HG03378 (cell line): ENCODE measurements around the gene ADARB2.
"Not testable (repeated sequence)": the region's sequence is repeated elsewhere in the genome, so short reads cannot be mapped to it uniquely, and the experiment has no call there.

Experiments
- ATAC-seq: cut with Tn5 transposase; IDR thresholded peaks from one replicate; pipeline ENCODE4 v1.9.1; 2021; ENCODE audit warnings: mild to moderate bottlenecking, moderate library complexity; ENCODE audit not compliant: unreplicated experiment

Gene ADARB2

GRCh38 chr10:1274111-1274661 is 463.1 kb downstream of the ADARB2 start:
- ATAC-seq, result no peak

DNA sequence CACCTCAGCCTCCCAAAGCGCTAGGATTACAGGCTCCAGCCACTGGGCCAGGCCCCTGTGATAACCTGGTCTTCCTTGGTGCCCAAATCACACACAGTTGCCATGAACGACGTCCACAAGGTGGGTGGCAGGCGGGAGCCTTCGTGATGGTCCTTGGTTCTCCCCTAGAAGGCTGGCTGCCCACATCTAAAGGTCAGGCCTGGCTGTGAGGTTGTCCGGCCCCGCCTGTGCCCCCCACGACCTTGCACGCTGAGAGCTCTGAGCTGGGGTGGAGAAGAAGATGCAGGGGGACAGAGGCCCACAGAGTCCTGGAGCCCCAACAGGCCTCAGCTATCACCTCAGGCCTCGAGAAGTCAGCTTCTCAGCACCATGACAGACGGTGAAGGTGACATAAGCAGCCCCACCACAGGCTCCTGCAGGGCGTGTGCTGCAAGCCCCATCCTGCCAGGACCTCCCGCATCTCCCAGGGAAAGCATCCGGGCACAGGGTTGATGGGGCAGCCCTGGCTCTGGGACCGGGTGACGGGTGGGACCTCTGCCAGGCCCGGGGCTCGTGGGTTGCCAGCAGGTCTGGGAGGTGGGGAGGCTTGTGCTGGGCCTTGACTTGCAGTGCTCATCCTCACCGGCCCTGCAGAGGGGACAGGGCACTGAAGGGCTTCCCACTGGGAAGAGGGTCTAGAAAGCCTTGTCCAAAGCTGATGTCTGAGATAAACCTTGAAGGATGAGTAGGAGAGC is 463.8 kb downstream of the ADARB2 start:
- no peak for ATAC-seq

DNA sequence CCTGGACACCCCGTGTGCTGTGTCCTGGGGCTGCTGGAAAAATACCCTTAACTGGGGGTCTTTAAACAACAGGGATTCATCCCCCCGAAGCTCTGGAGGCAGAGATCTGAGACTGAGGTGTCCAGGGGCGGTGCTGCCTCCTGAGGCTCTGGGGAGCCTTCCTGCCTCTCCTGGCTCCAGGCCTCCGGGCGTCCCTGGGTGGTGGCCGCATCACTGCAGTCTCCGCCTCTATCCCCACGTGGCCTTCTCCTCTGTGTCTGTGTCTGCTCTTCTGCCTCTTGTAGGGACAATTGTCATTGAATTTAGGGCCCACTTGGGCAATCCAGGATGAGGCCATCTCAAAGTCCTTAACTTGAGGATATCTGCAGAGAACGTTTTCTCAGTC is 464.6 kb downstream of the ADARB2 start:
- no peak for ATAC-seq

- no peak for ATAC-seq
These were observed 465.1 kb downstream of the ADARB2 start for GRCh38 chr10:1272079-1272776.

GRCh38 chr10:1270906-1271305 is 466.4 kb downstream of the ADARB2 start:
- ATAC-seq, result no peak

DNA sequence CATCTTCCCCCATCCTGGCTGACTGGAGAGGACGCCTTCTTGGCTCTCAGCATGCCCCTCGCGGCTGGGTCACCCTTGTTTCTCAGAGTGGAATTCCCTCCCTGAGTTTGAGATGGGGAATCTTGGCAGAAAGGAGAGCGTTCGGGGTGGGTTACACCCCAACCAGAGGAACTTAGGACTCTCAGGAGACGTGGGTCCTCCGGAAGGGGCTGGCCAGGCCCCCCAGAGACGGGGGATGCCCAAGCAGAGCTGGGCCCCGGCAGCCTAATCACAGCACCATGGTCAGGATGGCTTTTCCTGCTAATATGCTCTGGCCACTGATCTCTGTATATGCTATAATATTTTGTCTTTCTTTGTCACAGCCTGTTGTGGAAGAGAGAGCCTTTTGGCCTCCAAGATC is 466.8 kb downstream of the ADARB2 start:
- ATAC-seq, result no peak

- ATAC-seq, result no peak
These were observed 468.5 kb downstream of the ADARB2 start for GRCh38 chr10:1268831-1269230.

DNA sequence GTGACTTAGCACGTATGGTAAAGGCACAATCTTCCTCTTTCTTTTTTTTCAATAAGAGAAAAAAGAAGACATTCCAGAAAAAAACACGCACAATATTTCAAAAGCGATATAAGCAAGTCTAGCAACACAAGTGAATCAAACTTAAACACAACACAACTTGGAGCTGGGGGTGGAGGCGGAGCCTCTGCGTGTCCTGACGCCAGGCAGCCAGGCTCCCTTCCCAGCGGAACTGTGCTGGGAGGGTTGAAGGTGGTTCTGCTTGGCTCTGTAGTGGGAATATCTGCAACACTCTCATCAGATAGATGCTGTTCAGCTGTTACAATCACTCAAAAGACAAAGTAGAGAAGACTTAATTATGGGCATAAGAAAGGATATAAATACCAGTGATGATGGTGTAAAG is 469.8 kb downstream of the ADARB2 start:
- no peak for ATAC-seq

DNA sequence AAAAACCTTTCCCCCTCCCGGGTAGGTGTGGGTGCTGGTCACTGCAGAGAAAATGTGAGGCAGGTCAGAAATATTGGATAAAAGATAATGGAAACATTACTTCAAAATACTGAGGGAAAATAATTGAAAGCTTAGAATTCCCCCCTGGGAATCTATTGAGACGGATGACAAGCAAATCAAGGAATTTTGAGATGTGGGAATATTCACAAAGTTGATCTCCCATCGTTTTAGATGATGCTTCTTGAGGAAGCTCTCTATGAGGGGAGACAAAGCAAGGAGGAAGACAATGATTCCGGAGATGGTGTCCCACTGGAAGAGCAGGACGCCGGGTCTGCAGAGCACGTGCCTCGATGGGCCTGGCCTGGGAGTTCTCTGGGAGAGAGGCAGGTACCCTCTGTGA is 470.2 kb downstream of the ADARB2 start:
- ATAC-seq, result no peak

DNA sequence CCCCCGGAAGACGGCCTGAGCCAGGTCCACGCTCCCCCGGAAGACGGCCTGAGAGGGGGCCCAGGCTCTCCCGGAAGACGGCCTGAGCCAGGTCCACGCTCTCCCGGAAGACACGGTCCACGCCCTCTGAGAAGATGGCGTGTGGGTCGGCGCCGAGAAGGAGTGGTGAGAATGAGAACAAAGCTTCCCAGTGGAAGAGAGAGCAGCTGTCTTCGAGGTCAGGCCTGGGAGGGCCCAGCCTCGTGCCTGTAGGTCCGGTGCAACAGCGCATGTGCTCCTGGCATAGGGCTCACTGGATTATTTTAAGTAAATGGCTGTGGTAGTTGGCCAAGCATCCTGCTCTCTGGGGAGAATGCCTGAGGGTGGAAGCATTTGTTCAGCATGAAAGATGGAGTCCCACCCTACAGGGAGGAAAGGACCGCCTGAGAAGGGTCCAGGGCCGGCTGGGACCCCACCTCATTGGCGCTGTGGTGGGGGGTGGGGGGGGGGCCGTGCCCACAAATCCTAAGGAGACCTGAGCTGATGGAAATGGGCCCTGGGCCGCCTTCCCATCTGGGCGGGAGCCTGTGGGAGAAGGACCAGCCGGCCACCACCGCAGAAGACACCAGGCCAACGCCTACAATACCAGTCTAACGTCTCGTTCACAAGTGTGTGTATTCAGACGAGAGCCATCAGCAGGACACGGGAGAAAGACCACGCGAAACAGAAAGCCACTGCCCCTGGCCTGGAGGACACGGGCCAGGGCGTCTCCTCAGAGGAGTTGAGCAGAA is 471.1 kb downstream of the ADARB2 start:
- no peak for ATAC-seq

GRCh38 chr10:1264001-1264400 is 473.3 kb downstream of the ADARB2 start:
- no peak for ATAC-seq

DNA sequence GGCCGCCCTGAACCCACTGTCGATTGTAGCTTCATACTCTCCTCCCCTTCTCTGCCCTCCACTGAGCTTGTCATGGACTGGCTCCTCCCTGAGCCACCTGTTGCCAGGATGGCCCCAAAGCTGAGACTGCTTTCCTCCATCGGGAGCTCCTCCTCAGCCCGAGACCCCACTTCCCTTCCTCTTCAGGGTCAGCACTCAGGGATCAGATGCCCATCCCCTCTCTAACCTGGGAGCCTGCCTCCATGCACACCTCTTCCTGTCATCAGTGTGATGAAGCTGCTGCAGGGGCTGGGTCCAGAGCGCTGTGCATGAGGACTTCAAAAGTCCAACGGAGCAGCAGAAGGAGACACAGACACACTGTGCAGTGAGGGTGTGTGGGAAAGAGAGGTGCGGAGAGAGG is 480.1 kb downstream of the ADARB2 start:
- no peak for ATAC-seq

- ATAC-seq, result no peak
These were observed 480.9 kb downstream of the ADARB2 start for GRCh38 chr10:1256432-1256725.

DNA sequence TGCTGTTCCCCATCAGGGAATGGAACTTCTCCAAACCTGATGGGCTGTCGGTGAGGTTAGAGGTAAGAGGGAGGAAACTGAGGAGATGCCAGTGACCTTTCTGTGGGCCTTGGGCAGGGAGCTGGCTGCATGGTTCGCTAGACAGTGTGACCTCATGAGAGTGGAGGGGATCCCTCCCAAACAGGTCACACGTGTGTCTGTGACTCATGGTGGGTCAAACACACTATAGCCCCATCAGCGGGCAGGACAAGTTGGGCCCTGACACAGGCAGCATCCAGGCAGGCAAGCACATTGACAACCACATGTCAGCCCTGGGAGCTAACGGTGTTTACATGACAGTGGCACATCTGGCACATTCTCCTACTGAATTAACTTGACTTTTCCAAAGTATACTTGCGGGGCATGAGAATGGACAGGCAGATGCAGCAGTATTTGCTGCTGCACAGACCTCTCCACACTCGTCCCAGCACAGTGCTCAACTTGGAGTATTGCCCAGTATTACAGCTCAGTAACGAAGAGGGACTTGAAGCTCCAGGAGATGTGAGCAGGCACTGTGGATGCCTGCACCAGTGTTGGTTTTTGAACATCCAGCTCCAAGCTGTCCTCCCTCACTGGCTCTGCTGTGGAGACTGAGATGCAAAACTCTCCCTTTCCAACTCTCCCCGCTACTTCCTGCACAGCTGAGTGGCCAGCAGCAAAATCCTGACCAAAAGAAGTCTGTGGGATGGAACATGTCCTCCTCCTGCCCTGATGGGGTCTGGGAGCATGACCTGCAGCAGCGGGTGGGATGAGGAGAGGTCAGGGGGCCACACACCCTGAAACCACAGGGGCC is 481.5 kb downstream of the ADARB2 start:
- ATAC-seq, result no peak

GRCh38 chr10:1255118-1255517 is 482.2 kb downstream of the ADARB2 start:
- no peak for ATAC-seq

DNA sequence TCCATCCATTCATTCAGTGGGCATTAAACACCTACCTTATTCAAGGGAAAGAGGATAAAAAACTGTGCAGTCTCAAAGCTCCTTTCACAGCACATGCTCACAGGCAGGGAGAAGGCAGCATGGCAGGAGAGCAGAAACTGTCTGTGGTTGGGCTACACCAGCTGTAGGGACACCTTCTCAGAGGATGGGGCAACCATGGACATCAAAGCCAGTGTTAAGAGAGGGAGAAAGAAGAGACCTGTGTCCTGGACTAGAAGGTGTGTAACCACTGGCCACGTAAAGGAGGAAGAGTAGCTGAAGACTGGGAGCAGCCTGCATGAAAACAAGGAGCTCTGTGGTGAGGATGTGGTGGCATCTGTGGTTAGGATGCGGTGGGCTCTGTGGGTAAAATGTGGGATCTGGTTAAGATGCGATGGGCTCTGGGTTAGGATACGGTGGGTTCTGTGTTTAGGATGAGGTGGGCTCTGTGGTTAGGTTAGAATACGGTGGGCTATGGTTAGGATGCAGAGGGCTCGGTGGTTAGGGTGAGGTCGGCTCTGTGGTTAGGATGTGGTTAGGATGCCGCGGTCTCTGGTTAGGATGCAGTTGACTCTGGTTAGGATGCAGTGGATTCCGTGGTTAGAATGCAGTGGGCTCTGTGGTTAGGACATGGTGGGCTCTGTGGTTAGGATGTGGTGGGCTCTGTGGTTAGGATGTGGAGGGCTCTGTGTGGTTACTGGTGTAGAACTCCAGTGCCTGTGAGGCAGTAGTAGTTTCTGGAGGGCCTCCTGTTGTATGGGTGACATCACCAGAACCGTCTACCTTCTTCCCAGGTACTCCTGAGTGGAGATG is 483.6 kb downstream of the ADARB2 start:
- ATAC-seq, result no peak

DNA sequence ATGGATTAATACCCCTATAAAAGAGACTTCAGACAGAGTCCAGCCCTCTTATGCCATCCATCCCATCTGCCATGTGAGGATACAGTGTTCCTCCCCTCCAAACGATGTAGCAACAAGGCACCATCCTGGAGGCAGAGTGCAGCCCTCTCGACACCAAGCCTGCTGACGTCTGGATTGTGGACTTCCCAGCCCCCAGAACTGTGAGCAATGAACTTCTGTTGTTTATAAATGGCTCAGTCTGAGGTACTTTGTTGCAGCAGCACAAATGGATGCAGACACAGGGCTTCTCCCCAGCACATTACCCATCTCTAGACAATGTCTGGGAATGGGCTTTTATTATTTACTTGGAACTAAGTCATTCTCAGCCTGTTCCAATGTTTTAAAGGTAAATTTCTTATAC is 485.6 kb downstream of the ADARB2 start:
- no peak for ATAC-seq

- ATAC-seq, result no peak
These were observed 488.0 kb downstream of the ADARB2 start for GRCh38 chr10:1249142-1249920.

GRCh38 chr10:1248262-1248630 is 489.1 kb downstream of the ADARB2 start:
- ATAC-seq, result not testable (repeated sequence)
